Brain microvascular endothelial cell (primary cell): ENCODE results near the gene NEURL3.
A peak's percentile ranks its signal among the peaks of the same experiment; 100 is the strongest.

Source experiments
- DNase-seq: peaks from one replicate; pipeline ENCODE4 v3.0.0-alpha.2; 2020
- H3K27ac ChIP-seq: fragments of 250-450 bp; sonication (Bioruptor Pico); 2 replicates; pipeline ENCODE4 v1.5.1; 2020; ENCODE audit warnings: mild to moderate bottlenecking, moderate library complexity
- H3K27me3 ChIP-seq: fragments of 250-450 bp; sonication (Bioruptor Pico); replicated peaks from 2 replicates; pipeline ENCODE4 v1.5.1; 2020; ENCODE audit warnings: mild to moderate bottlenecking
- H3K36me3 ChIP-seq: fragments of 250-450 bp; sonication (Bioruptor Pico); replicated peaks from 2 replicates; pipeline ENCODE4 v1.5.1; 2020; ENCODE audit warnings: mild to moderate bottlenecking
- H3K4me3 ChIP-seq: 2 replicates; pipeline ENCODE4 v1.5.1; 2011; ENCODE audit warnings: low read depth, mild to moderate bottlenecking, control low read depth, low read length, moderate library complexity
- in situ Hi-C: cut with HindIII; loops from 2 replicates; pipeline ENCODE4 v1.10.0; 2017; ENCODE audit warnings: low sequenced_read_pairs, low pct_ligation_motif_present
- TF ChIP-seq, protein P1 (sequence below): IDR thresholded peaks from 2 replicates; pipeline ENCODE4 v1.5.1; 2011; ENCODE audit warnings: low read depth, mild to moderate bottlenecking, moderate library complexity, low read length, control low read depth, inconsistent platforms; ENCODE audit errors: missing control alignments

Gene NEURL3

DNA sequence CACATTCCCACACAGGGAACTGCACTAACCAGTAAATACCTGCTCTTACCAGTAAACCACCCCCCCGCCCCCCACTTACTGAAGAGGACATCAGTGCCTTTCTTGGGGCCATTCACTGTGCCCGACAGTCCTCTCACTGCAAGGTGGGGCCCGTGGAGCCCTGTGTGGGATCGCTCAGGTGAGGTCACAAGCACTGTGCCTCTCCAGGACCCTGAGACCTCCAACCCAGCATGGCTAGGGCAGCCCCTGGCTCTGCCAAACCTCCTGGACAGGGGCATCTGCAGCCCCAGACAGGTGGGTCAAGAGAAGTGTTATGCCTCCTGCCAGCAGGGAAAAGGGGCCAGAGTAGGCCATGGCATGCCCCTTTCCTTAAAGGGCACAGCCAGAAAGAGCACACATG, 6.7 kb upstream of the NEURL3 start:
- TF ChIP-seq, protein P1, sequence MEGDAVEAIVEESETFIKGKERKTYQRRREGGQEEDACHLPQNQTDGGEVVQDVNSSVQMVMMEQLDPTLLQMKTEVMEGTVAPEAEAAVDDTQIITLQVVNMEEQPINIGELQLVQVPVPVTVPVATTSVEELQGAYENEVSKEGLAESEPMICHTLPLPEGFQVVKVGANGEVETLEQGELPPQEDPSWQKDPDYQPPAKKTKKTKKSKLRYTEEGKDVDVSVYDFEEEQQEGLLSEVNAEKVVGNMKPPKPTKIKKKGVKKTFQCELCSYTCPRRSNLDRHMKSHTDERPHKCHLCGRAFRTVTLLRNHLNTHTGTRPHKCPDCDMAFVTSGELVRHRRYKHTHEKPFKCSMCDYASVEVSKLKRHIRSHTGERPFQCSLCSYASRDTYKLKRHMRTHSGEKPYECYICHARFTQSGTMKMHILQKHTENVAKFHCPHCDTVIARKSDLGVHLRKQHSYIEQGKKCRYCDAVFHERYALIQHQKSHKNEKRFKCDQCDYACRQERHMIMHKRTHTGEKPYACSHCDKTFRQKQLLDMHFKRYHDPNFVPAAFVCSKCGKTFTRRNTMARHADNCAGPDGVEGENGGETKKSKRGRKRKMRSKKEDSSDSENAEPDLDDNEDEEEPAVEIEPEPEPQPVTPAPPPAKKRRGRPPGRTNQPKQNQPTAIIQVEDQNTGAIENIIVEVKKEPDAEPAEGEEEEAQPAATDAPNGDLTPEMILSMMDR = no peak
- Histone ChIP-seq H3K27me3 (peaks cover 2% of the 10 kb centered on the region), H3K36me3 (no peaks in the 10 kb centered on the region), H3K27ac (no peak overlapping the region), H3K4me3 (no peak overlapping the region)
- in situ Hi-C loops = no loop called here
- DNase-seq = no peak

DNA sequence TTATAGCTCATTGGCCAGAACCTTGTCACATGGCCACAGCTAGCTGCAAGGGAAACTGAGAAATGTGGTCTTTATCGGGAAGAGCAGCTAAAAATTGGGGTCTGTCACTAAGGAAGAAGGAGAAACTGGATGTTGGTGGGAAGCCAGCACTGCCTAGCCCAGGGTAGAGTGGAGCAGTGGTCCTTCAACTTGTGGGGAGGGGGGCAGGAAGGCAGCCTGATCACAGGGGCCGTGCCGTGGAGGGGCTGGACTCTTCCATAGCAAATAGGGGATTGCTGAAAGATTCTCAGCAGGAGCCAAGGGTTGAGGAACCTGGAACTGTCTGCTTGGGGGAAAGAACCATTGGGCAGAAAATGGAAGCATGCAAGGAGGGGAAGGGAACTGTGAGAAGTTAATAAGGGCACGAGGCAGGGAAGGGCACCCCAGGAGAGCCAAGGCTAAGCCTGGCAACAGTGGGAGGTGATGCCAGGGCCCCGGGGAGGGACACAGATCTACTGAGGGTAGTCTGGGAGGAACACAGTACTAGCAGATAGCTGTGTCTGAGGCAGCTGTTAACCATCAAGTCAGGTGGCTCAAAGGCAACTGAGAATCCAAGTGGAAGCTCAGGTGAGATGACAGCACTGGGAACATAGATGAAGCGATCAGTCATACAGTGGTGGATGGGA, 5.9 kb upstream of the NEURL3 start:
- Histone ChIP-seq H3K4me3 (no peak overlapping the region), H3K36me3 (no peaks in the 10 kb centered on the region), H3K27ac (no peak overlapping the region), H3K27me3 (peaks cover 2% of the 10 kb centered on the region)
- DNase-seq = no peak
- in situ Hi-C loops = no loop called here
- TF ChIP-seq, protein P1 = no peak

DNA sequence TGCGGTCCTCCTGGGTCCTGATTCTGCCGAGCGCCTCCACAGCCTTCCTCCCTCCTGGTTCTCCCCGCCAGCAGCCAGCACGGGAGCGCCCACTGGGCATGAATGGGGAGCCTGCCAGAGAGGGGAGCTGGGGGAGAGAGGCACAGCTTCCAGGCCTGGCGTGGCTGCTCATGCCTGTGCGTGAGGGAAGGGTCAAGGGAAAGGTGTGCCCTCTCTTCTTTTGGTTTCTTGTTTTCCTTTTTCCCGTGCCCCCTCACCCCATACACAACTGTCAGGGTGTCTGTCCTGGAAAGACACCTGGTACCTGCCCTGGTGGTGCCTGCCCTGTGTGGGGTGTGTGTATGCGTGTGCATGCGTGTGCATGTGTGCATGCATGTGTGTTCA, 4.7 kb upstream of the NEURL3 start:
- no peak overlapping the region for H3K27ac ChIP-seq
- no peak for DNase-seq
- H3K36me3 ChIP-seq = no peaks in the 10 kb centered on the region
- peaks cover 2% of the 10 kb centered on the region for H3K27me3 ChIP-seq
- in situ Hi-C loops = no loop called here
- no peak overlapping the region for H3K4me3 ChIP-seq
- TF ChIP-seq, protein P1 = no peak

DNA sequence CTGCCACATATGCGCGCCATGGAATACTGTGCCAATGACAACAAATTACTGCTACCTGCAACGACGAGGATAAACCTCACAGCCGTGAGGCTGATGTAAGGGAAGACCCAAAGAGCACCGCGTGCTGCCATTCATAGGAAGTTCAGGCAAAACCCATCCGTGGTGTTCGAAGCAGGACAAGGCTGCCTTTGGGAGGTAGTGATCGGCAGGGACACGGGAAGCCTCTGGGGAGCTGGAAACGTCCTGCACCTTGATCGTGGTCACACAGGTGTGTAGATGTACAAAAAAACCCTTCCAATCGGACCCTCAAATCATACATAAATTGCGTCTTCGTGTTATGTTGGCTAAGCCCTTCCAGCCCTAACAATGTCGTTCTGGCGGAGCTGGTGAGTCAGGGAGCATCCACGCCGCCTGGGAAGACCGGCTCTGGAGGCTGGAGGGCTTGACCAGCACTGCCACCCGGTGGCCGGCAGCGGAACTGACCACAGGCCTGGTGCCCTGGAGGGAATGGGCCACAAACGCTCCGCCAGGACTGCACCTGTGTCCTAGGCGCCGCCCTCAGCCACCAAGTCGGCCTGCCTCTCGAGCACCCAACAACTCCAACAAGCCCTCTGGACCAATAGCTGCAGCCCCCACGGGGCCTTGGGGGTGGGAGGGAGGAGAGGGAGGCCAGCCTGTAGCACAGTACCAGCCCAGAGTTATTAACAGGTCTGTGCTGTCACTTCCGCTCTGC, 4.1 kb upstream of the NEURL3 start:
- TF ChIP-seq, protein P1 = peak; percentile 98
- Histone ChIP-seq H3K36me3 (no peaks in the 10 kb centered on the region), H3K27me3 (peaks cover 2% of the 10 kb centered on the region), H3K4me3 (no peak overlapping the region), H3K27ac (no peak overlapping the region)
- in situ Hi-C loops = no loop called here
- DNase-seq = peak; percentile 76

DNA sequence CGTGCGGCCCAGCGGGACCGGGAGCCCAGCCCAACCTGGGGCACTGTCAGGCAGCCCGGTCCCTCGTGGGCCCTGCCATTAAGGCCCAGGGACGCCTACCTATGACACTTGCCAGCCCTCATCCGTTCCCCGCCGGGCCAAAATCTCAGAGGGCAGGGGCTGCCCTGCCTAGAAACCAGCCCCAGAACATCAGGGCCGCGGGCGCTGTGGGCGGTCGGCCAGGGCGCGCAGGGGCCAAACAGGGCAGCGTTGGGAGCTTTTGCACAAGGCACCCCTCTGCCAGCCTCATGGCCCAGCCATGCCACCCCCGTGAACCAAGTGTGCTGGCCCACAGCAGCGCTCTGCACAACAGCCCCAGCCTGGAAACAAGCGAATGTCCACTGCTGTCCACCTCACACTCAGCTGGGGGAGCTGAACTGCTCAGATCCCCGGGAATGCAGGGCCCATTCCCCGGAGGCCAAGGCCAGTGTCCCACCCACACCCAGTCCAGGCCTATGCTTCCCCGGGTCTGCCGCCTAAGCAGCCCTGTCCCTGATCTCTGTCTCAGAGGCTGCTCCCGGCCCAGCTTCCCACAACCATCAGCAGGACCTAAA, 3.5 kb upstream of the NEURL3 start:
- no peak overlapping the region for H3K4me3 ChIP-seq
- in situ Hi-C loops = no loop called here
- peaks cover 2% of the 10 kb centered on the region for H3K27me3 ChIP-seq
- H3K36me3 ChIP-seq = no peaks in the 10 kb centered on the region
- TF ChIP-seq, protein P1 = no peak
- DNase-seq = no peak
- no peak overlapping the region for H3K27ac ChIP-seq
